Measurements from ENCODE around the gene FOXF1. TPM values are rescaled to one million over a fixed set of nuclear protein-coding genes. Genes with fewer than 3 reads are reported as not detected.

The FOXF1 gene
- total RNA-seq, 1 donor from 2014 or later, result not detected

GRCh38 chr16:86476956-86477534, 33.3 kb upstream of the FOXF1 start:
- no peak overlapping the region for H3K9ac ChIP-seq

GRCh38 chr16:86477642-86478041, 32.7 kb upstream of the FOXF1 start:
- H3K4me2 ChIP-seq, result no peak overlapping the region
- no peak for TF ChIP-seq EZH2phosphoT487 (IDR thresholded peaks at IDR 0.05)
- TF ChIP-seq, protein P1, sequence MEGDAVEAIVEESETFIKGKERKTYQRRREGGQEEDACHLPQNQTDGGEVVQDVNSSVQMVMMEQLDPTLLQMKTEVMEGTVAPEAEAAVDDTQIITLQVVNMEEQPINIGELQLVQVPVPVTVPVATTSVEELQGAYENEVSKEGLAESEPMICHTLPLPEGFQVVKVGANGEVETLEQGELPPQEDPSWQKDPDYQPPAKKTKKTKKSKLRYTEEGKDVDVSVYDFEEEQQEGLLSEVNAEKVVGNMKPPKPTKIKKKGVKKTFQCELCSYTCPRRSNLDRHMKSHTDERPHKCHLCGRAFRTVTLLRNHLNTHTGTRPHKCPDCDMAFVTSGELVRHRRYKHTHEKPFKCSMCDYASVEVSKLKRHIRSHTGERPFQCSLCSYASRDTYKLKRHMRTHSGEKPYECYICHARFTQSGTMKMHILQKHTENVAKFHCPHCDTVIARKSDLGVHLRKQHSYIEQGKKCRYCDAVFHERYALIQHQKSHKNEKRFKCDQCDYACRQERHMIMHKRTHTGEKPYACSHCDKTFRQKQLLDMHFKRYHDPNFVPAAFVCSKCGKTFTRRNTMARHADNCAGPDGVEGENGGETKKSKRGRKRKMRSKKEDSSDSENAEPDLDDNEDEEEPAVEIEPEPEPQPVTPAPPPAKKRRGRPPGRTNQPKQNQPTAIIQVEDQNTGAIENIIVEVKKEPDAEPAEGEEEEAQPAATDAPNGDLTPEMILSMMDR (IDR thresholded peaks at IDR 0.05), result no peak
- no peaks in the 10 kb centered on the region for H3K4me1 Mint-ChIP-seq
- no peak overlapping the region for H3K9ac ChIP-seq
- peaks cover 58% of the 10 kb centered on the region for H3K27me3 ChIP-seq
- H3K9me3 ChIP-seq (ENCODE audit: low read depth), result no peaks in the 10 kb centered on the region
- no peaks in the 10 kb centered on the region for H4K20me1 ChIP-seq (ENCODE audit: low read depth)
- no peaks in the 10 kb centered on the region for H3K9me3 Mint-ChIP-seq
- no peaks in the 10 kb centered on the region for H3K36me3 Mint-ChIP-seq
- H3K36me3 ChIP-seq, result no peaks in the 10 kb centered on the region
- no peak overlapping the region for H2AFZ ChIP-seq (replicated peaks)
- no peak overlapping the region for H3K27ac Mint-ChIP-seq
- H3K4me1 ChIP-seq, result peaks cover 6% of the 10 kb centered on the region
- no peaks in the 10 kb centered on the region for H3K79me2 ChIP-seq (ENCODE audit: low read depth)
- DNase-seq (ENCODE audit: low spot score), result no peak
- H3K27me3 Mint-ChIP-seq (ENCODE audit: insufficient read depth, low read depth), result peaks cover 29% of the 10 kb centered on the region
- H3F3A ChIP-seq (ENCODE audit: low read depth), result peaks cover 10% of the 10 kb centered on the region
- no peak overlapping the region for H3K27ac ChIP-seq
- H3K4me3 ChIP-seq, result no peak overlapping the region
- H3K4me3 Mint-ChIP-seq, result no peak overlapping the region

More at GRCh38 chr16:86476956-86477534, 33.3 kb upstream of the FOXF1 start:
- no peaks in the 10 kb centered on the region for H3K36me3 Mint-ChIP-seq
- Histone ChIP-seq H3K4me1 (peaks cover 6% of the 10 kb centered on the region), H3K79me2 (ENCODE audit: low read depth) (no peaks in the 10 kb centered on the region), H4K20me1 (ENCODE audit: low read depth) (no peaks in the 10 kb centered on the region), H3K4me2 (no peak overlapping the region), H3K27ac (no peak overlapping the region), H3K4me3 (no peak overlapping the region), H3K27me3 (peaks cover 58% of the 10 kb centered on the region), H2AFZ (replicated peaks) (no peak overlapping the region), H3K36me3 (no peaks in the 10 kb centered on the region), H3K9me3 (ENCODE audit: low read depth) (no peaks in the 10 kb centered on the region), H3F3A (ENCODE audit: low read depth) (peaks cover 10% of the 10 kb centered on the region)
- DNase-seq (ENCODE audit: low spot score), result no peak
- TF ChIP-seq EZH2 (IDR thresholded peaks at IDR 0.05) (no peak), EZH2phosphoT487 (IDR thresholded peaks at IDR 0.05) (no peak)
- TF ChIP-seq, protein P1 (IDR thresholded peaks at IDR 0.05), result no peak
- no peak overlapping the region for H3K4me3 Mint-ChIP-seq
- H3K9me3 Mint-ChIP-seq, result no peaks in the 10 kb centered on the region
- H3K27ac Mint-ChIP-seq, result no peak overlapping the region
- no peaks in the 10 kb centered on the region for H3K4me1 Mint-ChIP-seq
- peaks cover 25% of the 10 kb centered on the region for H3K27me3 Mint-ChIP-seq (ENCODE audit: insufficient read depth, low read depth)

GRCh38 chr16:86478779-86479178, 31.5 kb upstream of the FOXF1 start:
- peaks cover 66% of the 10 kb centered on the region for H3K27me3 ChIP-seq

More at GRCh38 chr16:86478779-86479178, 31.5 kb upstream of the FOXF1 start:
- peaks cover 6% of the 10 kb centered on the region for H3K4me1 ChIP-seq
- no peaks in the 10 kb centered on the region for H3K36me3 ChIP-seq
- H3K79me2 ChIP-seq (ENCODE audit: low read depth), result no peaks in the 10 kb centered on the region
- no peak for DNase-seq (ENCODE audit: low spot score)
- Mint-ChIP-seq H3K4me3 (no peak overlapping the region), H3K27ac (no peak overlapping the region), H3K4me1 (no peaks in the 10 kb centered on the region), H3K27me3 (ENCODE audit: insufficient read depth, low read depth) (peaks cover 32% of the 10 kb centered on the region), H3K9me3 (peaks cover 2% of the 10 kb centered on the region), H3K36me3 (no peaks in the 10 kb centered on the region)
- peaks cover 10% of the 10 kb centered on the region for H3F3A ChIP-seq (ENCODE audit: low read depth)
- H3K4me3 ChIP-seq, result no peak overlapping the region
- H3K9ac ChIP-seq, result no peak overlapping the region
- no peaks in the 10 kb centered on the region for H3K9me3 ChIP-seq (ENCODE audit: low read depth)
- no peak overlapping the region for H3K27ac ChIP-seq
- H2AFZ ChIP-seq (replicated peaks), result no peak overlapping the region
- H4K20me1 ChIP-seq (ENCODE audit: low read depth), result no peaks in the 10 kb centered on the region
- no peak for TF ChIP-seq EZH2 (IDR thresholded peaks at IDR 0.05)
- TF ChIP-seq, protein P1 (IDR thresholded peaks at IDR 0.05), result no peak
- no peak for TF ChIP-seq EZH2phosphoT487 (IDR thresholded peaks at IDR 0.05)
- H3K4me2 ChIP-seq, result no peak overlapping the region

Measured in neural progenitor cell (in vitro differentiated cells).